ENCODE measurements around the gene MSMO1.

GRCh38 chr4:165355900-165356300 lies 28.4 kb downstream of the MSMO1 start:
- TF ChIP-seq CTCF (IDR thresholded peaks at IDR 0.05 in 8 of 11, conservative IDR thresholded peaks at IDR 0.05 in 3 of 11) = peak in 2 of 11 experiments; percentile 7 to 22
- TF ChIP-seq POLR2AphosphoS5 (IDR thresholded peaks at IDR 0.05) = no peak

Measured in spleen (tissue), 7 donors.